ENCODE data around the gene GRIA4.

The GRIA4 gene

GRCh38 chr11:105910095-105910715, 300.3 kb downstream of the GRIA4 start:
- Histone ChIP-seq H3K9me3 (ENCODE audit: insufficient read depth, low read depth, low read length) (no peaks in the 10 kb centered on the region), H3F3A (ENCODE audit: low read depth) (no peaks in the 10 kb centered on the region), H2AFZ (ENCODE audit: low read length) (no peak overlapping the region), H3K4me3 (ENCODE audit: low read length, poor library complexity, severe bottlenecking) (no peak overlapping the region), H4K20me1 (ENCODE audit: insufficient read depth, low read length, poor library complexity, severe bottlenecking) (no peaks in the 10 kb centered on the region), H3K4me1 (ENCODE audit: insufficient read depth, low read length, poor library complexity, severe bottlenecking) (peaks cover 12% of the 10 kb centered on the region), H3K36me3 (ENCODE audit: insufficient read depth, low read length) (no peaks in the 10 kb centered on the region), H3K4me2 (ENCODE audit: low read depth, low read length, poor library complexity, severe bottlenecking) (no peak overlapping the region), H3K9me2 (replicated peaks; ENCODE audit: low read depth, low read length) (no peaks in the 10 kb centered on the region), H3K27me3 (ENCODE audit: insufficient read depth, low read length, poor library complexity, severe bottlenecking) (no peaks in the 10 kb centered on the region), H3K79me2 (ENCODE audit: insufficient read depth, low read length) (no peaks in the 10 kb centered on the region), H3K9ac (ENCODE audit: low read depth, low read length, poor library complexity, severe bottlenecking) (no peak overlapping the region)
- TF ChIP-seq EZH2phosphoT487 (IDR thresholded peaks at IDR 0.05; ENCODE audit: borderline replicate concordance): no peak
- TF ChIP-seq, protein P1, sequence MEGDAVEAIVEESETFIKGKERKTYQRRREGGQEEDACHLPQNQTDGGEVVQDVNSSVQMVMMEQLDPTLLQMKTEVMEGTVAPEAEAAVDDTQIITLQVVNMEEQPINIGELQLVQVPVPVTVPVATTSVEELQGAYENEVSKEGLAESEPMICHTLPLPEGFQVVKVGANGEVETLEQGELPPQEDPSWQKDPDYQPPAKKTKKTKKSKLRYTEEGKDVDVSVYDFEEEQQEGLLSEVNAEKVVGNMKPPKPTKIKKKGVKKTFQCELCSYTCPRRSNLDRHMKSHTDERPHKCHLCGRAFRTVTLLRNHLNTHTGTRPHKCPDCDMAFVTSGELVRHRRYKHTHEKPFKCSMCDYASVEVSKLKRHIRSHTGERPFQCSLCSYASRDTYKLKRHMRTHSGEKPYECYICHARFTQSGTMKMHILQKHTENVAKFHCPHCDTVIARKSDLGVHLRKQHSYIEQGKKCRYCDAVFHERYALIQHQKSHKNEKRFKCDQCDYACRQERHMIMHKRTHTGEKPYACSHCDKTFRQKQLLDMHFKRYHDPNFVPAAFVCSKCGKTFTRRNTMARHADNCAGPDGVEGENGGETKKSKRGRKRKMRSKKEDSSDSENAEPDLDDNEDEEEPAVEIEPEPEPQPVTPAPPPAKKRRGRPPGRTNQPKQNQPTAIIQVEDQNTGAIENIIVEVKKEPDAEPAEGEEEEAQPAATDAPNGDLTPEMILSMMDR (conservative IDR thresholded peaks at IDR 0.05; ENCODE audit: low read length): no peak

GRCh38 chr11:105911454-105911853, 301.6 kb downstream of the GRIA4 start:
- Histone ChIP-seq H3K4me3 (ENCODE audit: low read length, poor library complexity, severe bottlenecking) (no peak overlapping the region), H2AFZ (ENCODE audit: low read length) (no peak overlapping the region), H3K36me3 (ENCODE audit: insufficient read depth, low read length) (no peaks in the 10 kb centered on the region), H3K4me1 (ENCODE audit: insufficient read depth, low read length, poor library complexity, severe bottlenecking) (peaks cover 12% of the 10 kb centered on the region), H3F3A (ENCODE audit: low read depth) (no peaks in the 10 kb centered on the region), H3K79me2 (ENCODE audit: insufficient read depth, low read length) (no peaks in the 10 kb centered on the region), H3K9me2 (replicated peaks; ENCODE audit: low read depth, low read length) (no peaks in the 10 kb centered on the region), H3K9me3 (ENCODE audit: insufficient read depth, low read depth, low read length) (no peaks in the 10 kb centered on the region), H3K9ac (ENCODE audit: low read depth, low read length, poor library complexity, severe bottlenecking) (no peak overlapping the region), H3K27me3 (ENCODE audit: insufficient read depth, low read length, poor library complexity, severe bottlenecking) (no peaks in the 10 kb centered on the region), H4K20me1 (ENCODE audit: insufficient read depth, low read length, poor library complexity, severe bottlenecking) (no peaks in the 10 kb centered on the region), H3K4me2 (ENCODE audit: low read depth, low read length, poor library complexity, severe bottlenecking) (no peak overlapping the region)
- TF ChIP-seq, protein P1 (conservative IDR thresholded peaks at IDR 0.05; ENCODE audit: low read length): no peak
- no peak for TF ChIP-seq EZH2phosphoT487 (IDR thresholded peaks at IDR 0.05; ENCODE audit: borderline replicate concordance)

DNA sequence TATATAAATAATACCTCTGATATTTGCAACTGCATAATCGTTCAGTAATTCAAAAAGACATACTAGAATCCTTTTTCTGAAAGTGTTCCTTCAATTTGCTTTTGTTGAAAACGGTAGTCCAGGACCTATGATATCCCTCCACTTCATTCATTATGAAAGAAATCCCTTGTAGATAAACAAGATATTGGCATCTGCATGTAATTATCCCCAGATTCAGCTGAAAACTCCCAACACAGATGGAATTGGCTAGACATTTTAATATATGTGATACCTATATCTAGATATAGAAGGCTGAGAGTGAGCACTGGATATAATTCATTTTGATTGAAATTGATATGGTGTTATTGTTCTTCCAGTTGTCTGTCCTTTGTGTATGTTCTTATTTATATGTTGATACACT, 302.8 kb downstream of the GRIA4 start:
- no peak for TF ChIP-seq EZH2phosphoT487 (IDR thresholded peaks at IDR 0.05; ENCODE audit: borderline replicate concordance)
- TF ChIP-seq, protein P1 (conservative IDR thresholded peaks at IDR 0.05; ENCODE audit: low read length): no peak
- Histone ChIP-seq H3K36me3 (ENCODE audit: insufficient read depth, low read length) (no peaks in the 10 kb centered on the region), H3K4me2 (ENCODE audit: low read depth, low read length, poor library complexity, severe bottlenecking) (no peak overlapping the region), H3K79me2 (ENCODE audit: insufficient read depth, low read length) (no peaks in the 10 kb centered on the region), H3K9ac (ENCODE audit: low read depth, low read length, poor library complexity, severe bottlenecking) (no peak overlapping the region), H4K20me1 (ENCODE audit: insufficient read depth, low read length, poor library complexity, severe bottlenecking) (no peaks in the 10 kb centered on the region), H2AFZ (ENCODE audit: low read length) (no peak overlapping the region), H3K9me2 (replicated peaks; ENCODE audit: low read depth, low read length) (no peaks in the 10 kb centered on the region), H3K27me3 (ENCODE audit: insufficient read depth, low read length, poor library complexity, severe bottlenecking) (no peaks in the 10 kb centered on the region), H3K4me1 (ENCODE audit: insufficient read depth, low read length, poor library complexity, severe bottlenecking) (peaks cover 7% of the 10 kb centered on the region), H3K9me3 (ENCODE audit: insufficient read depth, low read depth, low read length) (no peaks in the 10 kb centered on the region), H3F3A (ENCODE audit: low read depth) (no peaks in the 10 kb centered on the region), H3K4me3 (ENCODE audit: low read length, poor library complexity, severe bottlenecking) (no peak overlapping the region)

Measured in Loucy (cell line).